Liver (tissue), 9 donors: Measurements from ENCODE around the gene SLC4A5. TPM values are rescaled to one million over a fixed set of nuclear protein-coding genes. Genes with fewer than 3 reads are reported as not detected.

ENCODE experiments used
- DNase-seq: peaks from one replicate; pipeline ENCODE4 v3.0.0-alpha.2; 2017; ENCODE audit warnings: low spot score
- H3K27ac ChIP-seq, 2 donors: one replicate each; pipeline ENCODE4 v1.7.0; 2013; ENCODE audit warnings: inconsistent platforms in 2 of 2, low read length in 2 of 2, control low read depth in 1 of 2, low read depth in 1 of 2, mild to moderate bottlenecking in 1 of 2
- H3K27me3 ChIP-seq, 4 donors: one replicate each; pipeline versions ENCODE4 v1.6.1 to v1.7.0; 2013; ENCODE audit warnings: low read length in 3 of 4, inconsistent platforms in 1 of 4, mild to moderate bottlenecking in 1 of 4, moderate library complexity in 1 of 4; ENCODE audit not compliant: control insufficient read depth in 4 of 4, insufficient read depth in 4 of 4
- H3K36me3 ChIP-seq, 4 donors: one replicate each; pipeline versions ENCODE4 v1.6.1 to v1.7.0; 2013; ENCODE audit warnings: low read length in 3 of 4, mild to moderate bottlenecking in 3 of 4, low read depth in 1 of 4, moderate library complexity in 1 of 4; ENCODE audit not compliant: control insufficient read depth in 4 of 4, insufficient read depth in 3 of 4
- H3K4me1 ChIP-seq, 4 donors: one replicate each; pipeline versions ENCODE4 v1.6.1 to v1.7.0; 2013; ENCODE audit warnings: low read length in 3 of 4, mild to moderate bottlenecking in 3 of 4, moderate library complexity in 1 of 4; ENCODE audit not compliant: control insufficient read depth in 4 of 4, insufficient read depth in 4 of 4
- H3K4me3 ChIP-seq, 3 donors: one replicate each; pipeline versions ENCODE4 v1.6.1 to v1.7.0; 2013; ENCODE audit warnings: low read length in 3 of 3, control low read depth in 1 of 3, low read depth in 1 of 3, mild to moderate bottlenecking in 1 of 3
- H3K9ac ChIP-seq, 2 donors: one replicate each; pipeline ENCODE4 v1.7.0; 2013; ENCODE audit warnings: low read length in 2 of 2, mild to moderate bottlenecking in 2 of 2, moderate library complexity in 2 of 2, control low read depth in 1 of 2, low read depth in 1 of 2
- H3K9me3 ChIP-seq, 4 donors: one replicate each; pipeline versions ENCODE4 v1.6.1 to v1.7.0; 2013; ENCODE audit warnings: low read length in 3 of 4; ENCODE audit not compliant: control insufficient read depth in 4 of 4
- ATF3 ChIP-seq: IDR thresholded peaks from 2 replicates; pipeline ENCODE4 v1.6.1; 2016; ENCODE audit warnings: antibody characterized with exemption
- CTCF ChIP-seq: fragments of 150-350 bp; IDR thresholded peaks from 2 replicates; pipeline ENCODE4 v1.5.1; 2017; ENCODE audit warnings: improper control_type of control experiment, low read depth, low read length; ENCODE audit not compliant: missing input control
- EGR1 ChIP-seq, 2 donors: IDR thresholded peaks; 2 replicates each; pipeline ENCODE4 v1.6.1; 2016 to 2018; ENCODE audit warnings: antibody characterized with exemption in 2 of 2, low read depth in 2 of 2
- FOXA1 ChIP-seq: IDR thresholded peaks from 2 replicates; pipeline ENCODE4 v1.6.1; 2016; ENCODE audit warnings: antibody characterized with exemption
- FOXA2 ChIP-seq: IDR thresholded peaks from 2 replicates; pipeline ENCODE4 v1.6.1; 2016; ENCODE audit warnings: antibody characterized with exemption
- HNF4A ChIP-seq, 2 donors: conservative IDR thresholded peaks; 2 replicates each; pipeline ENCODE4 v1.6.1; 2016; ENCODE audit warnings: antibody characterized with exemption in 2 of 2, mild to moderate bottlenecking in 2 of 2
- JUND ChIP-seq, 2 donors: IDR thresholded peaks; 2 replicates each; pipeline ENCODE4 v1.6.1; 2016; ENCODE audit warnings: antibody characterized with exemption in 2 of 2
- MAX ChIP-seq: IDR thresholded peaks from 2 replicates; pipeline ENCODE4 v1.6.1; 2016; ENCODE audit warnings: antibody characterized with exemption
- NR2F2 ChIP-seq: IDR thresholded peaks from 2 replicates; pipeline ENCODE4 v1.6.1; 2016; ENCODE audit warnings: antibody characterized with exemption
- RAD21 ChIP-seq, 2 donors: IDR thresholded peaks; 2 replicates each; pipeline ENCODE4 v1.6.1; 2016; ENCODE audit warnings: antibody characterized with exemption in 2 of 2, mild to moderate bottlenecking in 2 of 2
- REST ChIP-seq: IDR thresholded peaks from 2 replicates; pipeline ENCODE4 v1.6.1; 2016; ENCODE audit warnings: antibody characterized with exemption, mild to moderate bottlenecking
- RXRA ChIP-seq, 2 donors: IDR thresholded peaks; 2 replicates each; pipeline ENCODE4 v1.6.1; 2017 to 2018; ENCODE audit warnings: antibody characterized with exemption in 2 of 2, mild to moderate bottlenecking in 1 of 2
- SP1 ChIP-seq: IDR thresholded peaks from 2 replicates; pipeline ENCODE4 v1.6.1; 2018; ENCODE audit warnings: antibody characterized with exemption, mild to moderate bottlenecking
- TAF1 ChIP-seq: conservative IDR thresholded peaks from 2 replicates; pipeline ENCODE4 v1.6.1; 2016; ENCODE audit warnings: antibody characterized with exemption, mild to moderate bottlenecking
- YY1 ChIP-seq: IDR thresholded peaks from 2 replicates; pipeline ENCODE4 v1.6.1; 2016; ENCODE audit warnings: antibody characterized with exemption, mild to moderate bottlenecking
- ZBTB33 ChIP-seq: IDR thresholded peaks from 2 replicates; pipeline ENCODE4 v1.6.1; 2016; ENCODE audit warnings: antibody characterized with exemption
- WGBS: extraction: QIAGEN DNeasy Blood & Tissue Kit; methylation state at CpG from one replicate; pipeline ENCODE4 v1.1.7; 2013; 5-methylcytosine and 5-hydroxymethylcytosine counted together
- polyA plus RNA-seq, 2 donors: library from polyadenylated mRNA; stranded (reverse) in 1 of 2; unstranded in 1 of 2; fragments of 200-250 nt in 1 of 2; fragments of >200 nt in 1 of 2; fragmentation: Nextera tagmentation in 1 of 2; extraction: Ambion mirVana in 1 of 2; gene quantifications; one replicate each; pipeline versions ENCODE4 v1.2.1 to v1.2.3, GENCODE V29; 2013 to 2015
- total RNA-seq, 2 donors: library from RNA; depleted of rRNA; stranded (reverse); fragments of >200 nt; gene quantifications; one replicate each; pipeline ENCODE4 v1.2.3, GENCODE V29; 2014
- donor health status: healthy.
- donor health status: healthy.
- donor health status: healthy.
- donor health status: healthy.
- donor health status: healthy.

SLC4A5 gene
- total and polyA plus RNA-seq, 4 donors, result 0.12 to 0.50 (median 0.29) TPM

- TF ChIP-seq REST (no peak), ATF3 (no peak), CTCF (no peak), YY1 (no peak), RXRA (IDR thresholded peaks at IDR 0.05) (no peak), RAD21 (IDR thresholded peaks at IDR 0.05) (no peak), FOXA1 (no peak), EGR1 (IDR thresholded peaks at IDR 0.05; ENCODE audit: low read depth in 2 of 2) (no peak), NR2F2 (no peak), MAX (no peak), HNF4A (conservative IDR thresholded peaks at IDR 0.05) (no peak), JUND (IDR thresholded peaks at IDR 0.05) (no peak), ZBTB33 (no peak), SP1 (no peak), FOXA2 (no peak)
- H3K4me1 ChIP-seq, result no peaks in the 10 kb centered on the region
- H3K9ac ChIP-seq, result no peak overlapping the region
- H3K36me3 ChIP-seq, result no peaks in the 10 kb centered on the region
- no peaks in the 10 kb centered on the region for H3K9me3 ChIP-seq
- H3K4me3 ChIP-seq, result no peak overlapping the region
- peak overlapping the region; percentile 2 to 25 for H3K27ac ChIP-seq
- WGBS, result 80% methylated on average over 9 of the region's 9 CpGs
- DNase-seq, result no peak
- no peaks in the 10 kb centered on the region for H3K27me3 ChIP-seq
Observed at GRCh38 chr2:74186038-74186437, 157.2 kb downstream of the SLC4A5 start.

GRCh38 chr2:74183878-74184277 is 159.3 kb downstream of the SLC4A5 start:
- Histone ChIP-seq H3K27me3 (no peaks in the 10 kb centered on the region), H3K9ac (no peak overlapping the region), H3K36me3 (no peaks in the 10 kb centered on the region), H3K9me3 (no peaks in the 10 kb centered on the region), H3K4me3 (no peak overlapping the region), H3K27ac (no peak overlapping the region), H3K4me1 (peaks cover 0 to 4% (median 0%) of the 10 kb centered on the region in 4 donors)
- TF ChIP-seq TAF1 (no peak), JUND (IDR thresholded peaks at IDR 0.05) (no peak), FOXA2 (no peak), YY1 (no peak)
- DNase-seq, result no peak
- 86% methylated on average over 2 of the region's 2 CpGs for WGBS
